PFSK-1 (cell line): ENCODE results near the gene RHBDF1.

Source experiments
- REST ChIP-seq, 2 experiments: IDR thresholded peaks; 2 replicates each; pipeline versions ENCODE4 v1.6.1 to v1.8.0; 2011 to 2012; ENCODE audit warnings: low read depth in 2 of 2, low read length in 2 of 2, control low read depth in 1 of 2, inconsistent platforms in 1 of 2, mild to moderate bottlenecking in 1 of 2, moderate library complexity in 1 of 2; ENCODE audit not compliant: insufficient read depth in 1 of 2
- TAF1 ChIP-seq: IDR thresholded peaks from 2 replicates; pipeline ENCODE4 v1.6.1; 2012; ENCODE audit warnings: low read length, control low read depth, borderline replicate concordance; ENCODE audit not compliant: insufficient read depth

- no peak for TF ChIP-seq REST (IDR thresholded peaks at IDR 0.05; ENCODE audit: insufficient read depth in 1 of 2, low read depth in 2 of 2, low read length in 2 of 2)
- TF ChIP-seq TAF1 = no peak
Measured at GRCh38 chr16:65745-66144, 6.7 kb downstream of the RHBDF1 start.
